ENCODE data around the gene TRIM24.

Gene TRIM24

GRCh38 chr7:138573741-138574140 is 113.7 kb downstream of the TRIM24 start:
- DNase-seq (ENCODE audit: low read depth in 2 of 3, low spot score in 1 of 3): no peak

GRCh38 chr7:138575897-138576428 is 115.9 kb downstream of the TRIM24 start:
- no peak for DNase-seq (ENCODE audit: low read depth in 2 of 3, low spot score in 1 of 3)

- no peak for DNase-seq (ENCODE audit: low read depth in 2 of 3, low spot score in 1 of 3)
Observed at GRCh38 chr7:138579136-138579535, 119.1 kb downstream of the TRIM24 start.

- no peak for DNase-seq (ENCODE audit: low read depth in 2 of 3, low spot score in 1 of 3)
Observed at GRCh38 chr7:138579671-138580070, 119.6 kb downstream of the TRIM24 start.

GRCh38 chr7:138581065-138581464 is 121.0 kb downstream of the TRIM24 start:
- no peak for DNase-seq (ENCODE audit: low read depth in 2 of 3, low spot score in 1 of 3)

GRCh38 chr7:138584283-138584682 is 124.2 kb downstream of the TRIM24 start:
- DNase-seq (ENCODE audit: low read depth in 2 of 3, low spot score in 1 of 3): no peak

GRCh38 chr7:138584696-138585095 is 124.6 kb downstream of the TRIM24 start:
- no peak for DNase-seq (ENCODE audit: low read depth in 2 of 3, low spot score in 1 of 3)

GRCh38 chr7:138585283-138585993 is 125.4 kb downstream of the TRIM24 start:
- DNase-seq (ENCODE audit: low read depth in 2 of 3, low spot score in 1 of 3): no peak

GRCh38 chr7:138587485-138587884 is 127.4 kb downstream of the TRIM24 start:
- no peak for DNase-seq (ENCODE audit: low read depth in 2 of 3, low spot score in 1 of 3)

GRCh38 chr7:138588986-138589385 is 128.9 kb downstream of the TRIM24 start:
- no peak for DNase-seq (ENCODE audit: low read depth in 2 of 3, low spot score in 1 of 3)

- DNase-seq (ENCODE audit: low read depth in 2 of 3, low spot score in 1 of 3): no peak
Observed at GRCh38 chr7:138590154-138590553, 130.1 kb downstream of the TRIM24 start.

GRCh38 chr7:138595454-138595853 is 135.4 kb downstream of the TRIM24 start:
- DNase-seq (ENCODE audit: low read depth in 2 of 3, low spot score in 1 of 3): no peak

- DNase-seq (ENCODE audit: low read depth in 2 of 3, low spot score in 1 of 3): no peak
Observed at GRCh38 chr7:138602451-138602850, 142.4 kb downstream of the TRIM24 start.

GRCh38 chr7:138603549-138604318 is 143.7 kb downstream of the TRIM24 start:
- DNase-seq (ENCODE audit: low read depth in 2 of 3, low spot score in 1 of 3): no peak

GRCh38 chr7:138606236-138606635 is 146.2 kb downstream of the TRIM24 start:
- no peak for DNase-seq (ENCODE audit: low read depth in 2 of 3, low spot score in 1 of 3)

- no peak for DNase-seq (ENCODE audit: low read depth in 2 of 3, low spot score in 1 of 3)
Observed at GRCh38 chr7:138607216-138608126, 147.4 kb downstream of the TRIM24 start.

GRCh38 chr7:138608275-138608674 is 148.2 kb downstream of the TRIM24 start:
- DNase-seq (ENCODE audit: low read depth in 2 of 3, low spot score in 1 of 3): peak in 1 of 3 donors; percentile 16

GRCh38 chr7:138610671-138611170 is 150.7 kb downstream of the TRIM24 start:
- DNase-seq (ENCODE audit: low read depth in 2 of 3, low spot score in 1 of 3): no peak

- DNase-seq (ENCODE audit: low read depth in 2 of 3, low spot score in 1 of 3): no peak
Observed at GRCh38 chr7:138613630-138614029, 153.6 kb downstream of the TRIM24 start.

GRCh38 chr7:138616085-138616484 is 156.0 kb downstream of the TRIM24 start:
- no peak for DNase-seq (ENCODE audit: low read depth in 2 of 3, low spot score in 1 of 3)

GRCh38 chr7:138618506-138618905 is 158.4 kb downstream of the TRIM24 start:
- DNase-seq (ENCODE audit: low read depth in 2 of 3, low spot score in 1 of 3): no peak
